Testis (tissue), 3 donors: ENCODE data around the gene SETD7. TPM values are rescaled to one million over a fixed set of nuclear protein-coding genes. Genes with fewer than 3 reads are reported as not detected.

Experiments
- DNase-seq: peaks from one replicate; pipeline ENCODE4 v3.0.0-alpha.2; 2019
- H3K27ac ChIP-seq, 2 donors: fragments of 200-600 bp; sonication (generic); one replicate each; pipeline ENCODE4 v1.5.1; 2019
- H3K27me3 ChIP-seq: fragments of 200-600 bp; sonication (generic); one replicate; pipeline ENCODE4 v1.5.1; 2019
- H3K36me3 ChIP-seq: fragments of 200-600 bp; sonication (generic); one replicate; pipeline ENCODE4 v1.5.1; 2017; ENCODE audit warnings: low read depth; ENCODE audit errors: missing control alignments
- H3K4me1 ChIP-seq: fragments of 200-600 bp; sonication (generic); one replicate; pipeline ENCODE4 v1.5.1; 2019
- H3K4me3 ChIP-seq, 2 donors: fragments of 200-600 bp; sonication (generic); one replicate each; pipeline ENCODE4 v1.5.1; 2017 to 2019
- H3K9me3 ChIP-seq: fragments of 200-600 bp; sonication (generic); one replicate; pipeline ENCODE4 v1.5.1; 2017
- CTCF ChIP-seq, 3 experiments: fragments of 450-650 bp in 2 of 3; fragments of 200-600 bp in 1 of 3; sonication (generic) in 1 of 3; IDR thresholded peaks; one replicate each; pipeline ENCODE4 v1.5.1; 2016 to 2019; ENCODE audit warnings: antibody characterized with exemption in 3 of 3, mild to moderate bottlenecking in 2 of 3, moderate library complexity in 1 of 3
- POLR2A ChIP-seq: fragments of 450-650 bp; IDR thresholded peaks from one replicate; pipeline ENCODE4 v1.6.1; 2017; ENCODE audit warnings: antibody characterized with exemption, mild to moderate bottlenecking, moderate library complexity
- WGBS, 2 donors: methylation state at CpG; one replicate each; pipeline ENCODE4 v1.1.5; 2018; 5-methylcytosine and 5-hydroxymethylcytosine counted together
- intact Hi-C: fragments of 100-400 bp; cut with DNase I; formaldehyde crosslinking; loops from one replicate; pipeline ENCODE4 v1.15.1; 2023; ENCODE audit warnings: low total_unique reads
- polyA plus RNA-seq: library from polyadenylated mRNA; stranded (reverse); fragments of 350-450 nt; fragmentation: Illumina TruSeq; extraction: RNeasy Lipid Tissue Mini Kit (QIAGEN cat#74804); gene quantifications from one replicate; pipeline ENCODE4 v1.2.3, GENCODE V29; 2014; ENCODE audit warnings: low read depth, low replicate concordance; ENCODE audit not compliant: insufficient read depth
- total RNA-seq, 2 donors: library from RNA; depleted of rRNA; stranded (reverse); fragments of >200 nt; gene quantifications; one replicate each; pipeline ENCODE4 v1.2.3, GENCODE V29; 2016

Gene SETD7
- total and polyA plus RNA-seq, 3 donors from 2014 or later = 39.1 to 66.5 (median 65.7) TPM

- Histone ChIP-seq H3K4me3 (peak overlapping the region; percentile 84 to 87), H3K27me3 (no peaks in the 10 kb centered on the region), H3K36me3 (no peaks in the 10 kb centered on the region), H3K9me3 (no peaks in the 10 kb centered on the region), H3K27ac (peak overlapping the region; percentile 98), H3K4me1 (peaks cover 47% of the 10 kb centered on the region)
- TF ChIP-seq CTCF (IDR thresholded peaks at IDR 0.05) = no peak
- TF ChIP-seq POLR2A = peak; percentile 44
- 1% methylated on average over 33 to 53 of the region's 57 CpGs for WGBS, 2 donors
- intact Hi-C loops = no loop called here
- DNase-seq = peak; percentile 95
Observed at GRCh38 chr4:139554893-139555704, 920 bp downstream of the SETD7 start.

DNA sequence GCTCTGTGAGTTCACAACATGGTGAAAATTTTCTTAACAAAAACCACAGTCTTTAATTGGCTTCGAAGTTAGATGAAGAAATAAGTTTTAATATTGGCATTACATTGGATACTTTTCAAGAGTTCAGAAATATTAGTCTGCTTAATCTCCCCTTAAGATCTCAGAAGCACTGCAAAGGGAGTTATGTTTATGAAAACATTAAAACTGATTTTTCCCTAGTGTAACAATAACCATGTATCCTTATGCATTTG lies 1.5 kb downstream of the SETD7 start:
- peak overlapping the region; percentile 84 to 87 for H3K4me3 ChIP-seq
- H3K27ac ChIP-seq = peak overlapping the region; percentile 98
- no peaks in the 10 kb centered on the region for H3K9me3 ChIP-seq
- H3K27me3 ChIP-seq = no peaks in the 10 kb centered on the region
- no peaks in the 10 kb centered on the region for H3K36me3 ChIP-seq
- intact Hi-C loops = no loop called here
- WGBS, 2 donors = 33 to 46% methylated on average over 1 of the region's 1 CpG
- H3K4me1 ChIP-seq = peaks cover 49% of the 10 kb centered on the region
- no peak for TF ChIP-seq POLR2A
- TF ChIP-seq CTCF (IDR thresholded peaks at IDR 0.05) = no peak
- no peak for DNase-seq

- no peaks in the 10 kb centered on the region for H3K9me3 ChIP-seq
- intact Hi-C loops = no loop called here
- no peaks in the 10 kb centered on the region for H3K36me3 ChIP-seq
- DNase-seq = no peak
- 50 to 56% methylated on average over 4 of the region's 4 CpGs for WGBS, 2 donors
- H3K27ac ChIP-seq = peak overlapping the region; percentile 98
- H3K4me3 ChIP-seq = peak overlapping the region in 1 of 2 donors; percentile 87
- TF ChIP-seq POLR2A (no peak), CTCF (IDR thresholded peaks at IDR 0.05) (no peak)
- H3K4me1 ChIP-seq = peaks cover 49% of the 10 kb centered on the region
- no peaks in the 10 kb centered on the region for H3K27me3 ChIP-seq
Observed at GRCh38 chr4:139553751-139554641, 2.0 kb downstream of the SETD7 start.

- TF ChIP-seq POLR2A (no peak), CTCF (IDR thresholded peaks at IDR 0.05) (no peak)
- 50 to 55% methylated on average over 3 to 5 of the region's 5 CpGs for WGBS, 2 donors
- Histone ChIP-seq H3K4me3 (no peak overlapping the region), H3K36me3 (no peaks in the 10 kb centered on the region), H3K27me3 (no peaks in the 10 kb centered on the region), H3K27ac (peak overlapping the region; percentile 42 to 98), H3K9me3 (no peaks in the 10 kb centered on the region), H3K4me1 (peaks cover 46% of the 10 kb centered on the region)
- intact Hi-C loops = no loop called here
- DNase-seq = peak; percentile 66
Observed at GRCh38 chr4:139552517-139553307, 3.3 kb downstream of the SETD7 start.
